Measurements from ENCODE around the gene CETP. TPM values are rescaled to one million over a fixed set of nuclear protein-coding genes. Genes with fewer than 3 reads are reported as not detected.

Gene CETP
- 12.3 and 12.8 TPM in 2 replicates for total RNA-seq

GRCh38 chr16:56961851-56962281 is at the start of gene CETP:
TSS of gene CETP (plus strand) at chr16:56961950. CDS start at chr16:56961980, 30 bp downstream.
- peak; percentile 27 to 59 for DNase-seq (ENCODE audit: low read depth in 2 of 2)

- no peak for DNase-seq (ENCODE audit: low read depth in 2 of 2)
Observed at GRCh38 chr16:56912746-56913708, 48.7 kb upstream of the CETP start.

DNA sequence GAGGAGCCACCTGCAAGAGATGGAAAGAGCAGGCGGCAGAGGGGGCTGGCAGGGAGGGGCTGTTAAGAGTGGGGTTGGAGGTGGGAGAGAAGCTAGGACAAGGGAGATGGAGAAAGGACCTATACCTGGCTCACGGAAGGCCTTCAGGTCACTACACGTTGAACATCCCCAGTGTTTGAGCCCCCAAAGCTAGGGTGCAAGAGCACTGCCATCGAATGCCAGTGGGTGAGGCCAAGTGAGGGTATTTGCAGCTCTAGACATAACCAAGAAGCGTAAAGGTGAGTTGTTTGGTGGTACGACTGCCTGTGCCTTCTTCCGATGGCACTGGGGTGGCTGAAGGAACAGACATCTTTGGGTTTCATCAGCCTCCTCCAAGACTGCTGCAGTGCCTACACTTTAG is 46.9 kb upstream of the CETP start:
- no peak for DNase-seq (ENCODE audit: low read depth in 2 of 2)

- peak; percentile 89 to 90 for DNase-seq (ENCODE audit: low read depth in 2 of 2)
Observed at GRCh38 chr16:56915336-56916119, 46.2 kb upstream of the CETP start.

- DNase-seq (ENCODE audit: low read depth in 2 of 2), result peak; percentile 41 to 58
Observed at GRCh38 chr16:56916571-56917403, 45.0 kb upstream of the CETP start.

DNA sequence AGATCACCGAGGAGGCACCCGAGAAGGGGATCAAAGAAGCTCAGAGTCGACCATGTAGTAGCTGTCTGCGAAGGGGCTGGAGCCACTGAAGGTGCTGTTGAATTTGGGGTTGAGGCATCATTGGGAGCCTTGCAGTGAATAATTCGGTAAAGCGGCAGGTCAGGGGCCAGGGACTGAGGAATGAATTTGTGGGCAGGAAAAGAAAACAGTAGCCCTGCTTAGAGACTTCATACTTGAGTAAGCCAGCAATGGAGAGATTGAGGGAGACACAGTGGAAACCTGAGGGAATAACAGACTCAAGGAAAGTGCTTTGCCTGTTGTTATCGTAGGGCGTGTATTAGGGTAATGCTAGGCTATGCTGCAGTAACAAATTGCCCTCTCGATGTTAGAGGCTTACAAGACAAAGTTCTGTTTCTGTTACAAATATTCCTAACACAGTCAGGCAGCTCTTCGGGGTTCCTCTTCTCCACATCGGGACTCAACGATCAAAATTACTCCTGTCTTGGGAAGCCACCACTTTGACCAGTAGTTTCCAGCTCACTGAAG is 43.2 kb upstream of the CETP start:
- DNase-seq (ENCODE audit: low read depth in 2 of 2), result no peak

- no peak for DNase-seq (ENCODE audit: low read depth in 2 of 2)
Observed at GRCh38 chr16:56919099-56919800, 42.5 kb upstream of the CETP start.

DNA sequence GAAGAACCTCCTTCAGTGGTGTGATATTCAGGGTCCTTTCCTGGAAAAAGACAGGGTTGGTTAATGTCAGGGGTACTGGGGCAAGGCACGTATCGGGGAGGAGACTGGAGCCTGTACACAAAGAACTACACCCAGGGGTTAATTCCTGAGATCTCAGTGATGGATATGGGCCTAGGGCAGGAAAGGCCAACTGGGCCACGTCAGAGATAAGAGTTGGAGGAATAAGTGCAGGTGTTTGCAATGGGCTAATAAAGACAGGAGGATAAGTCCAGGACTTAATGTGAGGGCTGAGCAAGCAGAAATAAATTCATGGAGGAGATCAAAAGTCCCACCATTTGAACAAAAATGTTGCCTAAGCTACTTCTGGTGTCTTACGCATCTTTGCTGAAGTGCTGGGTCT is 40.2 kb upstream of the CETP start:
- no peak for DNase-seq (ENCODE audit: low read depth in 2 of 2)

DNA sequence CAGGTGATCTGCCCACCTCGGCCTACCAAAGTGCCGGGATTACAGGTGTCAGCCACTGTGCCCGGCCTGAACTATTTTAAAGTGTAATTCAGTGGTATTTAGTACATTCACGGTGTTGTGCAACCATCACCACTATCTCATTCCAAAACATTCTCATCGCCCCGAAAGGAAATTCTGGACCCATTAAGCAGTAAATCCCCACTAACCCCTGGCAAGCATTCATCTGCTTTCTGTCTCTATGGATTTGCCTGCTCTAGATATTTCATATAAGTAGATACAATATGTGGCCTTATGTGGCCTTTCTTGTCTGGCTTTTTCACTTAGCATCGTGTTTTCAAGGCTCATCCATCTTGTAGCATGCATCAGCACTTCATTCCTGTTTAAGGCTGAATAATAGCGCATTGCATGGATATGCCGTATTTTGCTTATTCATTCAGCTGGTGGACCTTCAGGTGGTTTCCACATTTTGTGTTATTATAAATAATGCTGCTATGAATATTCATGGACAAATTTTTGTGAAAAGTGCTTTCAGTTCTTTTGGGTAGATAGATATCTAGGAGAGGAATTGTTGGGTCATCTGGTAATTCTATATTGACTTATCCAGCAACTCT is 38.2 kb upstream of the CETP start:
- no peak for DNase-seq (ENCODE audit: low read depth in 2 of 2)

DNA sequence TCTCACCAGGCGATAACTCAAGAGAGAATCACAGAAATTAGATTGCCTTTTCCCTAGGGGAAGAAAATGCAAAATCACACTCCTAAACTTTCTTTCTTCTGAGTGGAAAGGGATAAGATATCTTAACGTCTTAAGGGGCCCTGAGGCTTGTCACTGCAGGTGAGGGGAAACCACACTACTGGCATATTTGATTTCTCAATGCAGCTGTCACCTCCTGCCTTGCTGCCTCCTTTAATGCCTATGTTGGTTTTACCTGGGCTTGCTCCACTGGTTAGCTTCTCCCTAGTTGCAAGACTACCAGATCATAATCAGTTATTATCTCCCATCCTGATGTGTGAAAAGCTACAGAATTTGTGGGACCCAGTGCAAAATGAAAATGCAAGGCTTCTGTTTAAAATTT is 34.3 kb upstream of the CETP start:
- DNase-seq (ENCODE audit: low read depth in 2 of 2), result no peak

DNA sequence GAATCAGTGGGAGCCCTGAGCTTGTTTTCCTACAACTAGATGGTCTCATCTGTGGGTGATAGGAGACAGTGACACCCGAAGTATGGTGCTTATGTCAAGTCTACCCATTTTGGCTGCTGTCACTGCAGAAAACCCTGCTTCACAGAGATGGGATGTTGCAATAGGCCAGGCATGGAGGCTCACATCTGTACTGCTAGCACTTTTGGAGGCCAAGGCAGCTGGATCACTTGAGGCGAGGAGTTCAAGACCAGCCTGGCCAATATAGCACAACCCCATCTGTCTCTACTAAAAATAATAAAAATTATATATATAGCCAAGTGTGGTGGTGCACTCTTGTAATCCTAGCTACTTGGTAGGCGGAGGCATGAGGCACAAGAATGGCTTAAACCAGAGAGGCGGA is 32.1 kb upstream of the CETP start:
- no peak for DNase-seq (ENCODE audit: low read depth in 2 of 2)

DNA sequence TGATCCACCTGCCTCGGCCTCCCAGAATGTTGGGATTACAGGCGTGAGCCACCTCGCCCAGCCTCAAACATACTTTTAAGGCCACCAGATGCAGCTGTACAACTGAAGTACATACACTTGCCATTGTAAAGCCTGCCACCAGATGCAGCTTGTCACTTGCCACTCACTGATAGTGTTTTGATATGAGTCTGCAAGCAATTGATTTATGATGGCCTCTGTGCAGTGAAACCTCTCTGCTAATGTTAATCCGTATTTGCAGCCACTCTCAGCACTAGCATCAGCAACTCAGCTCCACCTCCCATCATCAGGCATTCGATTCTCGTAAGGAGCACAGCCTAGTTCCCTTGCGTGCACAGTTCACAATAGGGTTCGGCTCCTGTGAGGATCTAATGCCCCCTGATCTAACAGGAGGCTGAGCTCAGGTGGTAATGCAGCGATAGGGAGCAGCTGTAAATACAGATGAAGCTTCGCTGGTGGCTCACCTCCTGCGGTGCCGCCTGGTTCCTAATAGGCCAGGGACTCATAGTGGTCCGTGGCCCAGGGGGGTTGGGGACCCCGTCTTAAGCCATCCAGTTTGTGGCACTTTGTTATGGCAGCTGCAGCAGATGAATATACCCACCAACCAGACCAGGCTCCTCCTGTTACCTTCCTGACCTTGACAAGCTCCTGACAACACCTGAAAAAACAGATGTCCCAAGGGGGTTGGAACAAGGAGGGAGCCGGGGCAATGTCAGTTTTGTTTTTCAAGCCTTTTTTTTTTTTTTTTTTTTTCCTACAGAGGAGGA is 31.1 kb upstream of the CETP start:
- no peak for DNase-seq (ENCODE audit: low read depth in 2 of 2)

- DNase-seq (ENCODE audit: low read depth in 2 of 2), result no peak
Observed at GRCh38 chr16:56931271-56931891, 30.4 kb upstream of the CETP start.

- DNase-seq (ENCODE audit: low read depth in 2 of 2), result peak; percentile 94 to 98
Observed at GRCh38 chr16:56931892-56932720, 29.6 kb upstream of the CETP start, which contains the start of gene HERPUD1. TSS of gene HERPUD1 (plus strand) at chr16:56932142. CDS start at chr16:56932245, 103 bp downstream.

GRCh38 chr16:56932721-56933619 is 28.8 kb upstream of the CETP start:
- peak; percentile 60 to 84 for DNase-seq (ENCODE audit: low read depth in 2 of 2)

- DNase-seq (ENCODE audit: low read depth in 2 of 2), result no peak
Observed at GRCh38 chr16:56933828-56934598, 27.7 kb upstream of the CETP start.
